HepG2 (cell line): ENCODE data around the gene ACBD3. TPM values are rescaled to one million over a fixed set of nuclear protein-coding genes. Genes with fewer than 3 reads are reported as not detected.

ENCODE experiments used
- BRD4 ChIP-seq: sonication (generic); formaldehyde crosslinking; IDR thresholded peaks from 2 replicates; pipeline ENCODE4 v1.4.0; 2020; ENCODE audit warnings: missing genetic modification reagents
- CC2D1A ChIP-seq: sonication (generic); formaldehyde crosslinking; IDR thresholded peaks from 2 replicates; pipeline ENCODE4 v1.8.1; 2023; ENCODE audit warnings: mild to moderate bottlenecking, missing genetic modification reagents
- EEA1 ChIP-seq: sonication (generic); formaldehyde crosslinking; IDR thresholded peaks from 2 replicates; pipeline ENCODE4 v1.5.1; 2020; ENCODE audit warnings: mild to moderate bottlenecking, missing genetic modification reagents, borderline replicate concordance
- GABPB1 ChIP-seq: IDR thresholded peaks from 2 replicates; pipeline ENCODE4 v1.6.1; 2016; ENCODE audit warnings: mild to moderate bottlenecking, missing genetic modification reagents, moderate library complexity, missing compliant biosample characterization
- GLI4 ChIP-seq: sonication (generic); formaldehyde crosslinking; IDR thresholded peaks from 2 replicates; pipeline ENCODE4 v1.5.1; 2020; ENCODE audit warnings: missing genetic modification reagents, mild to moderate bottlenecking, moderate library complexity, borderline replicate concordance
- HMGXB3 ChIP-seq: sonication (generic); formaldehyde crosslinking; IDR thresholded peaks from 2 replicates; pipeline ENCODE4 v1.4.0; 2020; ENCODE audit warnings: missing genetic modification reagents, borderline replicate concordance
- KDM5A ChIP-seq: fragments of 200-600 bp; sonication (generic); IDR thresholded peaks from 2 replicates; pipeline ENCODE4 v1.7.0; 2018; ENCODE audit warnings: antibody characterized with exemption, mild to moderate bottlenecking, low read length, borderline replicate concordance
- KDM5B ChIP-seq: sonication (generic); formaldehyde crosslinking; IDR thresholded peaks from 2 replicates; pipeline ENCODE4 v1.4.0; 2020; ENCODE audit warnings: missing genetic modification reagents, mild to moderate bottlenecking, borderline replicate concordance
- MAFK ChIP-seq, 2 experiments: IDR thresholded peaks in 1 of 2; conservative IDR thresholded peaks in 1 of 2; 2 replicates each; pipeline ENCODE4 v1.6.1; 2011; ENCODE audit warnings: improper control_type of control experiment in 2 of 2, low read length in 2 of 2
- MATR3 ChIP-seq: sonication (generic); formaldehyde crosslinking; IDR thresholded peaks from 2 replicates; pipeline ENCODE4 v1.4.0; 2020; ENCODE audit warnings: missing genetic modification reagents
- MBD4 ChIP-seq: IDR thresholded peaks from 2 replicates; pipeline ENCODE4 v1.6.1; 2012; ENCODE audit warnings: low read length, inconsistent platforms, borderline replicate concordance
- MLLT10 ChIP-seq: sonication (generic); formaldehyde crosslinking; IDR thresholded peaks from 2 replicates; pipeline ENCODE4 v1.4.0; 2020; ENCODE audit warnings: missing genetic modification reagents
- NFRKB ChIP-seq: fragments of 450-650 bp; IDR thresholded peaks from 2 replicates; pipeline ENCODE4 v1.6.1; 2017
- SNRNP70 ChIP-seq: fragments of 200-400 bp; formaldehyde crosslinking; IDR thresholded peaks from 2 replicates; pipeline ENCODE4 v1.6.1; 2017; ENCODE audit warnings: mild to moderate bottlenecking, low read depth, low read length, moderate library complexity
- ZBTB38 ChIP-seq: sonication (generic); formaldehyde crosslinking; IDR thresholded peaks from 2 replicates; pipeline ENCODE4 v1.5.1; 2020; ENCODE audit warnings: mild to moderate bottlenecking, missing genetic modification reagents
- ZBTB44 ChIP-seq: sonication (generic); formaldehyde crosslinking; IDR thresholded peaks from 2 replicates; pipeline ENCODE4 v1.4.0; 2020; ENCODE audit warnings: missing genetic modification reagents
- ZNF354B ChIP-seq: sonication (generic); formaldehyde crosslinking; IDR thresholded peaks from 2 replicates; pipeline ENCODE4 v1.8.0; 2022; ENCODE audit warnings: mild to moderate bottlenecking, missing genetic modification reagents
- ZNF788 ChIP-seq: sonication (generic); formaldehyde crosslinking; IDR thresholded peaks from 2 replicates; pipeline ENCODE4 v1.5.0; 2020; ENCODE audit warnings: mild to moderate bottlenecking, missing genetic modification reagents, borderline replicate concordance
- polyA plus RNA-seq, 8 experiments: library from polyadenylated mRNA; depleted of rRNA in 3 of 8; stranded (reverse) in 7 of 8; unstranded in 1 of 8; fragments of >200 nt; fragmentation: Illumina TruSeq in 4 of 8; extraction: Trizol in 4 of 8; gene quantifications; 2 replicates each; pipeline versions ENCODE4 v1.2.1 to v1.2.3, GENCODE V29; 2011 to 2016; ENCODE audit warnings: low read depth in 4 of 8, missing spikeins in 1 of 8, mixed read lengths in 1 of 8; ENCODE audit not compliant: insufficient read depth in 1 of 8
- total RNA-seq, 5 experiments: library from RNA; depleted of rRNA; stranded (reverse); fragments of >200 nt; fragmentation: Illumina TruSeq; extraction: Trizol; gene quantifications; 2 replicates each; pipeline ENCODE4 v1.2.3, GENCODE V29; 2016; ENCODE audit warnings: low read depth in 1 of 5
- TF ChIP-seq, protein P1 (sequence below): sonication (generic); formaldehyde crosslinking; IDR thresholded peaks from 2 replicates; pipeline ENCODE4 v1.4.0; 2020; ENCODE audit warnings: missing genetic modification reagents
- TF ChIP-seq, protein P2 (sequence below): sonication (generic); formaldehyde crosslinking; IDR thresholded peaks from 2 replicates; pipeline ENCODE4 v1.9.0; 2021; ENCODE audit warnings: missing genetic modification reagents, mild to moderate bottlenecking, borderline replicate concordance

Gene ACBD3
- total and polyA plus RNA-seq, 2 of the 13 experiments (the other 11 are each of a cell fraction or from before 2014, with no cell fraction given), result 24.3 to 39.3 TPM

DNA sequence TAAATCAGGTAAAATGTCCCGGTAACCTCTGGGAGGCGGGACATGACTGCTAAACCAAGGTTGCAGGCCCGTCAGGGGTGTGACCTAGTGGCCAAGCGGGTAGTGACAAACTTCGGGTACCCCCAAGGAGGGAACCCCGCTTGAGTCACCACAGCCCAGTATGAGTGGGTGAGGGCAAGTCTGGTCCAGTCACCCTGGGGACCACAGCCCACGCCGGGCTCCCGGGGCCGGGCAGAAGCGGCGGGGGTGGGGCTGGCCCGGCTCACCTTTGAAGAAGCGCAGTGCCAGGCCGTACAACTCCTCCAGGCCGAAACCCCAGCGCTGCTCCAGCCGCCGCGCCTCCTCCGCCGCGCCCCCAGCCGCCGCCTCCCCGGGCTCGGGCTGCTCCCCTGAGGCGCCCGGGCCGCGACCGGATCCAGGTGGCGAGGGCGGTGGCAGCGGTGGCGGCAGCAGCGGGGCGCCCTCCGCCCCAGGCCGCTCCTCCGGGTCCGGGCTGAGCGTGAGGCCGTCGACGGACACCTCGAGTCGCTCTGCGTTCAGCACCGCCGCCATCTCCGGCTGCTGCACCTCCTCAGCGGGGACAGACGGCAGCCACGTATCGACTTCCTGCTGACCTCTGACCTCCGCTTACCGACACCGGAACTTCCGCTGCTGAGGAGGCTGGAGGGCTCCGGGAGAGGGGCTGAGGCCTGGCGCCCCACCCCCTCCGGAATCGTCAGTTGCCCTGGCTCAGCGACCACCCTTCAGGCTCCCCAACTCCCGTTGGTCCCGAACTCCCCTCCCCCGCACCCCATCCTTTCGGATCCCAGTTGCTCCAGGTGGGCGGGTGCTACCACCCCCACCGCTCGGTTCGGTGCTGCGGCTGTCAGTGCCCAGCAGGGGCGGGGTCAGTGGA lies at the start of gene ACBD3 (continued):
- TF ChIP-seq ZBTB44 (no peak), ZNF354B (CRISPR knock-in tag) (no peak), MATR3 (CRISPR knock-in tag) (no peak), ZBTB38 (CRISPR knock-in tag) (peak; percentile 79), KDM5B (peak; percentile 75; the same call in 1 of the 2 replicates), MAFK (conservative IDR thresholded peaks at IDR 0.05 in 1 of 2, IDR thresholded peaks at IDR 0.05 in 1 of 2; ENCODE audit: low read length in 2 of 2) (no peak), BRD4 (CRISPR knock-in tag) (peak; percentile 69; the same call in 1 of the 2 replicates), CC2D1A (CRISPR knock-in tag) (no peak), MBD4 (no peak), GABPB1 (CRISPR knock-in tag) (peak; percentile 97), SNRNP70 (no peak), GLI4 (CRISPR knock-in tag) (0 out of 2 replicates have a peak, but pooled peaks have one; percentile 33), MLLT10 (CRISPR knock-in tag) (no peak), KDM5A (peak; percentile 76), EEA1 (CRISPR knock-in tag) (no peak; the same call in 1 of the 2 replicates), HMGXB3 (CRISPR knock-in tag) (peak; percentile 34; the same call in 1 of the 2 replicates), NFRKB (no peak), ZNF788 (CRISPR knock-in tag) (0 out of 2 replicates have a peak, but pooled peaks have one; percentile 55)
- TF ChIP-seq, protein P1, sequence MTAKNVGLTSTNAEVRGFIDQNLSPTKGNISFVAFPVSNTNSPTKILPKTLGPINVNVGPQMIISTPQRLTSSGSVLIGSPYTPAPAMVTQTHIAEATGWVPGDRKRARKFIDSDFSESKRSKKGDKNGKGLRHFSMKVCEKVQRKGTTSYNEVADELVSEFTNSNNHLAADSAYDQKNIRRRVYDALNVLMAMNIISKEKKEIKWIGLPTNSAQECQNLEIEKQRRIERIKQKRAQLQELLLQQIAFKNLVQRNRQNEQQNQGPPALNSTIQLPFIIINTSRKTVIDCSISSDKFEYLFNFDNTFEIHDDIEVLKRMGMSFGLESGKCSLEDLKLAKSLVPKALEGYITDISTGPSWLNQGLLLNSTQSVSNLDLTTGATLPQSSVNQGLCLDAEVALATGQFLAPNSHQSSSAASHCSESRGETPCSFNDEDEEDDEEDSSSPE, result peak; percentile 41; the same call in 1 of the 2 replicates
- TF ChIP-seq, protein P2, sequence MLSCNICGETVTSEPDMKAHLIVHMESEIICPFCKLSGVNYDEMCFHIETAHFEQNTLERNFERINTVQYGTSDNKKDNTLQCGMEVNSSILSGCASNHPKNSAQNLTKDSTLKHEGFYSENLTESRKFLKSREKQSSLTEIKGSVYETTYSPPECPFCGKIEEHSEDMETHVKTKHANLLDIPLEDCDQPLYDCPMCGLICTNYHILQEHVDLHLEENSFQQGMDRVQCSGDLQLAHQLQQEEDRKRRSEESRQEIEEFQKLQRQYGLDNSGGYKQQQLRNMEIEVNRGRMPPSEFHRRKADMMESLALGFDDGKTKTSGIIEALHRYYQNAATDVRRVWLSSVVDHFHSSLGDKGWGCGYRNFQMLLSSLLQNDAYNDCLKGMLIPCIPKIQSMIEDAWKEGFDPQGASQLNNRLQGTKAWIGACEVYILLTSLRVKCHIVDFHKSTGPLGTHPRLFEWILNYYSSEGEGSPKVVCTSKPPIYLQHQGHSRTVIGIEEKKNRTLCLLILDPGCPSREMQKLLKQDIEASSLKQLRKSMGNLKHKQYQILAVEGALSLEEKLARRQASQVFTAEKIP (CRISPR knock-in tag), result no peak
